Stimulated activated CD8-positive, alpha-beta memory T cell treated with anti-CD3 and anti-CD28 coated beads, Interleukin-2, amount 100 ng/mL, for 48 hours (primary cell): Measurements from ENCODE around the gene DTX2.
A peak's percentile ranks its signal among the peaks of the same experiment; 100 is the strongest.
"Not testable (repeated sequence)": the region's sequence is repeated elsewhere in the genome, so short reads cannot be mapped to it uniquely, and the experiment has no call there.

Source experiments
- DNase-seq, 2 donors: peaks; one replicate each; pipeline ENCODE4 v3.0.0-alpha.2; 2020; ENCODE audit warnings: low read depth in 2 of 2

DTX2 gene

GRCh38 chr7:76512941-76513816 is 51.7 kb downstream of the DTX2 start:
- DNase-seq = no peak

- DNase-seq = no peak
Measured at GRCh38 chr7:76513817-76514799, 52.6 kb downstream of the DTX2 start.

DNA sequence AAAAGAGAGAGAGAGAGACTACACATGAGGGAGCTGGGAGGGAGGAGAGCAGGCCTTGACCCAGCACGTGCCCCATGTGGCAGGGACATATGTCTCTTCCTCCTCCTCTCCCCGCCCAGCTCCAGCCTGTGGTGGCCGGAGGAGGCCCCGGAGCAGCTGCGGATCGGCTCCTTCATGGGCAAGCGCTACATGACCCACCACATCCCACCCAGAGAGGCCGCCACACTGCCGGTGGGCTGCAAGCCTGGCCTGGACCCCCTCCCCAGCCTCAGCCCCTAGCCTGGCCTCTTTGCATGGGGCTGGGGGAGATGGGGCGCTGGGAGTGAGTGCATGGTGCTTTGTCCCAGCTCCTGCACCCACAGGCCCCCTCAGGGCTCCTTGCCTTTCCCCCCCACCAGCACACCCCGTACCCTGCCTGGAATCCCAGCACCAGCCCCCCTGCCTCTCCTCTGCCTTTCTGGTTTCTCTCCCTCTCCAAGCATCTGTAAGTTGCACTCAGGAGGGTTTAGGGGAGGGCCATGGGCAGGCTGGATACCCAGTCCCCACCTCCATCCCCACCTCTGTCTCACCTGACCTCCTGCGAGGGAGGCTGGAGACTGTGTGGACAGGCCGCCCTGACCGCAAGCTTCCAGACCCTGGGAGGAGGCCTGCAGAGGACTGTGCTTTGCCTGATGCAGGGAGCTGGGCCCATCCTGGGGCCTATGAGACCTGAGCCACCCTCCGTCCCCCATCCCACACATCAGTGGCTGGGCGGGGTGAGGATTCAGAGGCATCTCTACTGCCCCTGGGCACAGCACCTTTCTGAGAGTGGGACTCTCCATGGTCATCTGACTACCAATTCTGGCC is 53.6 kb downstream of the DTX2 start:
- DNase-seq = no peak

DNA sequence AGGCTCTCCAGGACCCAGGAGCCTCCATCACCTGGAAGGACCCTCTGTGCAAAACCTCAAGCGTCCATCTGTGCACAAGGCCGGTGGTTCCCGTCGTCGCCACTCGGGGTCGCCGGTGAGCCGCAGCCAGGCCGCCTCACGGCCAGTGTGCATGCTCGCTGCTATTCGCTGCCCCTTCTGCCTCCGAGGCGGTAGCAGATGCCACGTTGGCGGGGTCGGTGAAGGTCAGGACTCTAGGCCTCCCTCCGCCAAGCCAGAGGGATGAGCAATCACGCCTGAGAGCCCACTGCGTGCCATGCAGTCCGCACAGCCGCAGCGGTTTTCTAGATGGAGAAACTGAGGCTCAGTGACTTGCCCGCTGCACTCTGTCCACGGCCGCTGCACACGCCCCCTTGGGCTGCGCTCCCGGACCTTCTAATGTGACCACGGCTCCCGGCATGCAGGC is 54.5 kb downstream of the DTX2 start:
- DNase-seq = no peak

- not testable (repeated sequence) for DNase-seq
Measured at GRCh38 chr7:76516932-76517331, 55.4 kb downstream of the DTX2 start.

DNA sequence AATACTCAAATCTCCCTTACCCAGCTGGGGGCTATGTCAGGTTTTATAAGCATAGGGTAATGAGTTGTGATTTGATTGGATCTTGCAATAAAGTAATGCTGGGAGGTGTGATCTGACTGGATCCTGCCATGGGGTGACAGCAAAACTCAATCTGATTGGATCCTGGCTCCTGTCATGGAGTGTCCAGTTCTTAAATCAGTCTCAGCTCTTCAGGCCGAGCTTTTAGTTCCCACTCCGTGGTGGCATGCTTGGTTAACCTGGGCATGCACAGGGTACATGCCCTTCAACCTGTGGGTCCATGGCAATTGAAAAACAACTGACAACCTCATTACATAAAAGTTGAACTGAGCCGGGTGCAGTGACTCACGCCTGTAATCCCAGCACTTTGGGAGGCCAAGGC is 64.7 kb downstream of the DTX2 start:
- not testable (repeated sequence) for DNase-seq

GRCh38 chr7:76531643-76532042 is 70.1 kb downstream of the DTX2 start:
- DNase-seq = not testable (repeated sequence)

- not testable (repeated sequence) for DNase-seq
Measured at GRCh38 chr7:76543197-76543596, 81.7 kb downstream of the DTX2 start, which contains the start of gene SPDYE16. Gene SPDYE16 (minus strand): TSS chr7:76543297. CDS start chr7:76541459, 1,838 bp downstream.

DNA sequence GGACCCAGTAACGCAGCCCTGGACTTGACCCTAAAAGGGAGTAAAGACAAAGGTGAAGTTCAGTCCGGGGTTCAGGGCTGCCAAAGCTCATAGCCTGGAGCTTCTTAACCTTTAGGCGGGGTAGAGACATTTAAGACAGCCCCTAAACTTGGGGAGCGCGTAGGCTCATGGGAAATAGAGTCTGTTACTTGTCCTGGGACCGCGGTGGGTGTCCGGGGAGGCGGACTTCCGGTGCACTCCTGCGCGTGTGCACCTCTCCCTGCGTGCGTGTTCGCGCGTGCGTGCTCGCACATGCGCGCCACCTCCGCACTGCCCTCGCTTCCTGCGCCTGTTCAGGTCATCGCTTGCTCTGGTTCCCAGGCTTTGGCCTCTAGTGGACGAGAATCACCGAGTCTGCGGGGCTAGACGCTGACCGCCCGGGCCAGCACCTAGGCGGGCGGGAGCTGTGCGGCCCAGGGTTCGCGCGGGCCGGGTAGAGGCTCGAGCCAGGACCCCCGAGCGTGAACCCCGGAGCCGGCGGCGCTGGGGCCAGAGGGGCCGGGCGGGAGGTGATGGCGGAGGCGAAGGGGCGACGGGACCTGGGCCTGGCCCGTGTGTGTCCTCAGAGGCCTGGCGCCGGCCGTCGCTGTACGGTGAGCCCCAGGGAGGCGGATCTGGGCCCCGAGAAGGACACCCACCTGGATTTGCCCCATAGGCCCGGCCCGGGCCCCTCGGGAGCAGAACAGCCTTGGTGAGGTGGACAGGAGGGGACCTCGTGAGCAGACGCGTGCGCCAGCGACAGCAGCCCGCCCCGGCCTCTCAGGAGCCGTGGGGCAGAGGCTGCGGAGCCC is 87.7 kb downstream of the DTX2 start:
- peak; percentile 74 to 76 for DNase-seq

DNA sequence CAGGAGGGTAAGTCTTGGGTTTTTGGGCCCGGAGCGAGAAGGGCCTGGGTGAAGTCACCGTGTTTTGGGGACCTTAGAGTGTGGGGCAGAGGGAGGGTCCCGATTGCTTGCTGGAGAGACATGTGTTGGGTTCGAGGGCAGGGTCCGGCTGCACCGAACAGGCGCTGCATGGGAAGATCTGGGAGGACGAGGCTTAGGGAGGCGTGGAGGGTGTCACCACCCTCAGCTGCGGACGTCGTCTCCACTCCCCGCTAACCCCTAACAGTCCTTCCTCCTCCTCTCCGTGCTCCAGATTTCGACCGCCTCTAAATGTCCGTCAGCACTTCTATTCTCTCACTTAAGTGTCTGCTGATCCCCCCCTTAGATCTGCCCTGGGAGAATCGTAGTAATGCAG is 88.3 kb downstream of the DTX2 start:
- not testable (repeated sequence) for DNase-seq

GRCh38 chr7:76551992-76552391 is 90.5 kb downstream of the DTX2 start:
- DNase-seq = not testable (repeated sequence)
